ENCODE measurements around the gene SLC25A10. TPM values are rescaled to one million over a fixed set of nuclear protein-coding genes. Genes with fewer than 3 reads are reported as not detected.
A peak's percentile ranks its signal among the peaks of the same experiment; 100 is the strongest.

The SLC25A10 gene
- total RNA-seq, 2 experiments from 2014 or later = 41.0 to 43.4 TPM

GRCh38 chr17:81682565-81683207 lies 29.4 kb upstream of the SLC25A10 start:
- DNase-seq = no peak
- no peaks in the 10 kb centered on the region for H3K27me3 Mint-ChIP-seq
- H3K9me3 Mint-ChIP-seq = no peaks in the 10 kb centered on the region
- peak overlapping the region; percentile 80 for H3K27ac Mint-ChIP-seq
- peaks cover 18% of the 10 kb centered on the region for H3K36me3 Mint-ChIP-seq
- H3K4me1 Mint-ChIP-seq = peaks cover 23% of the 10 kb centered on the region
- H3K4me3 Mint-ChIP-seq = peak overlapping the region; percentile 90

- H3K27ac Mint-ChIP-seq = peak overlapping the region; percentile 80
- H3K4me3 Mint-ChIP-seq = peak overlapping the region; percentile 90
- no peaks in the 10 kb centered on the region for H3K9me3 Mint-ChIP-seq
- peaks cover 21% of the 10 kb centered on the region for H3K36me3 Mint-ChIP-seq
- no peaks in the 10 kb centered on the region for H3K27me3 Mint-ChIP-seq
- DNase-seq = no peak
- peaks cover 23% of the 10 kb centered on the region for H3K4me1 Mint-ChIP-seq
Measured at GRCh38 chr17:81683208-81683583, 28.9 kb upstream of the SLC25A10 start.

- peaks cover 23% of the 10 kb centered on the region for H3K36me3 Mint-ChIP-seq
- H3K4me1 Mint-ChIP-seq = peaks cover 23% of the 10 kb centered on the region
- no peaks in the 10 kb centered on the region for H3K27me3 Mint-ChIP-seq
- H3K4me3 Mint-ChIP-seq = peak within 1 kb of the TSS; percentile 92
- no peaks in the 10 kb centered on the region for H3K9me3 Mint-ChIP-seq
- peak within 1 kb of the TSS; percentile 83 for H3K27ac Mint-ChIP-seq
- peak; percentile 98 for DNase-seq
Measured at GRCh38 chr17:81683584-81684441, 28.3 kb upstream of the SLC25A10 start, which contains the start of the genes ARL16 and HGS. Gene ARL16 (minus strand): TSS chr17:81683797. CDS start chr17:81683753, 44 bp downstream. Gene HGS (plus strand): TSS chr17:81684011. CDS start chr17:81684067, 56 bp downstream.

- DNase-seq = no peak
- Mint-ChIP-seq H3K27ac (peak overlapping the region; percentile 83), H3K36me3 (peaks cover 27% of the 10 kb centered on the region), H3K4me1 (peaks cover 23% of the 10 kb centered on the region), H3K9me3 (no peaks in the 10 kb centered on the region), H3K4me3 (peak overlapping the region; percentile 92), H3K27me3 (no peaks in the 10 kb centered on the region)
Measured at GRCh38 chr17:81684442-81684911, 27.6 kb upstream of the SLC25A10 start.

GRCh38 chr17:81685108-81685507 lies 27.0 kb upstream of the SLC25A10 start:
- H3K4me1 Mint-ChIP-seq = peaks cover 23% of the 10 kb centered on the region
- peak overlapping the region; percentile 92 for H3K4me3 Mint-ChIP-seq
- no peaks in the 10 kb centered on the region for H3K9me3 Mint-ChIP-seq
- peaks cover 29% of the 10 kb centered on the region for H3K36me3 Mint-ChIP-seq
- DNase-seq = peak; percentile 58
- H3K27me3 Mint-ChIP-seq = no peaks in the 10 kb centered on the region
- H3K27ac Mint-ChIP-seq = peak overlapping the region; percentile 83

GRCh38 chr17:81686614-81687013 lies 25.5 kb upstream of the SLC25A10 start:
- no peaks in the 10 kb centered on the region for H3K27me3 Mint-ChIP-seq
- no peaks in the 10 kb centered on the region for H3K9me3 Mint-ChIP-seq
- H3K27ac Mint-ChIP-seq = no peak overlapping the region
- peaks cover 23% of the 10 kb centered on the region for H3K4me1 Mint-ChIP-seq
- peaks cover 26% of the 10 kb centered on the region for H3K36me3 Mint-ChIP-seq
- H3K4me3 Mint-ChIP-seq = no peak overlapping the region
- DNase-seq = no peak

- Mint-ChIP-seq H3K27me3 (no peaks in the 10 kb centered on the region), H3K27ac (no peak overlapping the region), H3K36me3 (peaks cover 25% of the 10 kb centered on the region), H3K4me1 (peaks cover 17% of the 10 kb centered on the region), H3K4me3 (no peak overlapping the region), H3K9me3 (no peaks in the 10 kb centered on the region)
- DNase-seq = no peak
Measured at GRCh38 chr17:81687770-81688541, 24.1 kb upstream of the SLC25A10 start.

GRCh38 chr17:81688616-81689015 lies 23.5 kb upstream of the SLC25A10 start:
- Mint-ChIP-seq H3K36me3 (peaks cover 25% of the 10 kb centered on the region), H3K27me3 (no peaks in the 10 kb centered on the region), H3K4me1 (peaks cover 17% of the 10 kb centered on the region), H3K9me3 (no peaks in the 10 kb centered on the region), H3K4me3 (no peak overlapping the region), H3K27ac (no peak overlapping the region)
- DNase-seq = no peak

- DNase-seq = no peak
- H3K9me3 Mint-ChIP-seq = no peaks in the 10 kb centered on the region
- H3K4me3 Mint-ChIP-seq = no peak overlapping the region
- H3K27me3 Mint-ChIP-seq = no peaks in the 10 kb centered on the region
- H3K27ac Mint-ChIP-seq = no peak overlapping the region
- H3K36me3 Mint-ChIP-seq = peaks cover 19% of the 10 kb centered on the region
- H3K4me1 Mint-ChIP-seq = peaks cover 10% of the 10 kb centered on the region
Measured at GRCh38 chr17:81690066-81690465, 22.0 kb upstream of the SLC25A10 start.

GRCh38 chr17:81690549-81690948 lies 21.5 kb upstream of the SLC25A10 start:
- Mint-ChIP-seq H3K9me3 (no peaks in the 10 kb centered on the region), H3K27me3 (no peaks in the 10 kb centered on the region), H3K27ac (no peak overlapping the region), H3K36me3 (peaks cover 19% of the 10 kb centered on the region), H3K4me3 (no peak overlapping the region), H3K4me1 (peaks cover 6% of the 10 kb centered on the region)
- DNase-seq = no peak

- peaks cover 2% of the 10 kb centered on the region for H3K4me1 Mint-ChIP-seq
- no peak overlapping the region for H3K4me3 Mint-ChIP-seq
- peaks cover 18% of the 10 kb centered on the region for H3K36me3 Mint-ChIP-seq
- no peaks in the 10 kb centered on the region for H3K27me3 Mint-ChIP-seq
- no peak overlapping the region for H3K27ac Mint-ChIP-seq
- H3K9me3 Mint-ChIP-seq = no peaks in the 10 kb centered on the region
- DNase-seq = no peak
Measured at GRCh38 chr17:81691196-81691595, 20.9 kb upstream of the SLC25A10 start.

GRCh38 chr17:81691608-81692007 lies 20.5 kb upstream of the SLC25A10 start:
- H3K4me1 Mint-ChIP-seq = no peaks in the 10 kb centered on the region
- peaks cover 15% of the 10 kb centered on the region for H3K36me3 Mint-ChIP-seq
- no peaks in the 10 kb centered on the region for H3K27me3 Mint-ChIP-seq
- H3K27ac Mint-ChIP-seq = no peak overlapping the region
- no peak for DNase-seq
- no peak overlapping the region for H3K4me3 Mint-ChIP-seq
- no peaks in the 10 kb centered on the region for H3K9me3 Mint-ChIP-seq

GRCh38 chr17:81693509-81694210 lies 18.4 kb upstream of the SLC25A10 start:
- no peaks in the 10 kb centered on the region for H3K4me1 Mint-ChIP-seq
- no peaks in the 10 kb centered on the region for H3K27me3 Mint-ChIP-seq
- no peak overlapping the region for H3K27ac Mint-ChIP-seq
- no peaks in the 10 kb centered on the region for H3K9me3 Mint-ChIP-seq
- no peak overlapping the region for H3K4me3 Mint-ChIP-seq
- DNase-seq = no peak
- peaks cover 16% of the 10 kb centered on the region for H3K36me3 Mint-ChIP-seq

GRCh38 chr17:81694810-81695209 lies 17.3 kb upstream of the SLC25A10 start:
- Mint-ChIP-seq H3K27me3 (no peaks in the 10 kb centered on the region), H3K4me3 (no peak overlapping the region), H3K27ac (no peak overlapping the region), H3K4me1 (no peaks in the 10 kb centered on the region), H3K36me3 (peaks cover 12% of the 10 kb centered on the region), H3K9me3 (no peaks in the 10 kb centered on the region)
- DNase-seq = no peak

All from activated naive CD8-positive, alpha-beta T cell treated with anti-CD3 and anti-CD28 coated beads for 36 hours (primary cell).